Uterus (tissue), 2 donors: Measurements from ENCODE around the gene HS3ST2.

Experiments
- CTCF ChIP-seq, 4 experiments: fragments of 200-600 bp in 2 of 4; fragments of 450-650 bp in 2 of 4; sonication (generic) in 2 of 4; IDR thresholded peaks; one replicate each; pipeline ENCODE4 v1.5.1; 2016 to 2019; ENCODE audit warnings: antibody characterized with exemption in 4 of 4, mild to moderate bottlenecking in 2 of 4, moderate library complexity in 1 of 4
- POLR2A ChIP-seq, 2 donors: fragments of 450-650 bp; IDR thresholded peaks; one replicate each; pipeline ENCODE4 v1.6.1; 2016; ENCODE audit warnings: antibody characterized with exemption in 2 of 2, mild to moderate bottlenecking in 1 of 2, moderate library complexity in 1 of 2

- TF ChIP-seq CTCF (IDR thresholded peaks at IDR 0.05): no peak
- TF ChIP-seq POLR2A (IDR thresholded peaks at IDR 0.05): no peak
Observed at GRCh38 chr16:22961206-22961605, 147.2 kb downstream of the HS3ST2 start.
